T-helper 2 cell (primary cell): Measurements from ENCODE around the gene BET1.
A peak's percentile ranks its signal among the peaks of the same experiment; 100 is the strongest.

Experiments used
- DNase-seq, 5 experiments: peaks; one replicate each; pipeline versions ENCODE4 v3.0.0 to v3.0.0-alpha.2; 2012 to 2022

Gene BET1

DNA sequence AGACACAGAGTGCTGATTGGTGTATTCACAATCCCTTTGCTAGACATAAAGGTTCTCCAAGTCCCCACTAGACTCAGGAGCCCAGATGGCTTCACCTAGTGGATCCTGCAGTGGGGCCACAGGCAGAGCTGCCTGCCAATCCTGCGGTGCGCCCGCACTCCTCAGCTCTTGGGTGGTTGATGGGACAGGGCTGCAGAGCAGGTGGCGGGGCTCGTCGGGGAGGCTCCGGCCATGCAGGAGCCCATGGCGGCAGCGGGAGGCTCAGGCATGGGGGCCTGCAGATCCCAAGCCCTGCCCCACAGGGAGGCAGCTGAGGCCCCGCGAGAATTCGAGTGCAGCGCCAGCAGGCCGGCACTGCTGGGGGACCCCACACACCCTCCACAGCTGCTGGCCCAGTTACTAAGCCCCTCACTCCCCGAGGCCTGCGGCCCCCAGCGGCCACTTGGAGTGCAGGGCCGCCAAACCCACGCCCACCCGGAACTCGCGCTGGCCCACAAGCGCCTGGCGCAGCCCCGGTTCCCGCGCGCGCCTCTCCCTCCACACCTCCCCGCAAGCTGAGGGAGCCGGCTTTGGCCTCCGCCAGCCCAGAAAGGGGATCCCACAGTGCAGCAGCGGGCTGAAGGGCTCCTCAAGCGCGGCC, 7.7 kb upstream of the BET1 start:
- no peak for DNase-seq

DNA sequence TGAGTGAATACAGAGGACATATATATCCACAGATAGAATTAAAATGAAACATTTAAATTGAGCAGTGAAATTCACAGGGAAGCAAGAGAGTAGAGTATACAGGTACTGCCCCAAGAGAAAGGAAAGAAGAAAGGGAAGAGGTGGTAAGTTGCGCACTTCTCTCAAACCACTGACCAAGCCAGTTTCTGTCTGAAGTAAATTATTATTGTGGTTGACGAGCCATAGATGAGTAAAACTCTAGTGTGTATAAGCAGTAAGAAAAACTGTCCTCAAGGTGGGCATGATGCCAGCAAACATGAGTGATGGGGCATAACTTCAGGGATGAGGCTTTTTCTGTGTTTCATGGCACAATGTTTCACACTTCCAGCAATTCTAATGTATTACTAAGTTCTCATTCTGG, 4.4 kb upstream of the BET1 start:
- DNase-seq, result no peak

- no peak for DNase-seq
Observed at GRCh38 chr7:94005753-94006152, 1.6 kb upstream of the BET1 start.

GRCh38 chr7:94003446-94004023, 620 bp downstream of the BET1 start:
- peak in 1 of 5 experiments; percentile 21 for DNase-seq

DNA sequence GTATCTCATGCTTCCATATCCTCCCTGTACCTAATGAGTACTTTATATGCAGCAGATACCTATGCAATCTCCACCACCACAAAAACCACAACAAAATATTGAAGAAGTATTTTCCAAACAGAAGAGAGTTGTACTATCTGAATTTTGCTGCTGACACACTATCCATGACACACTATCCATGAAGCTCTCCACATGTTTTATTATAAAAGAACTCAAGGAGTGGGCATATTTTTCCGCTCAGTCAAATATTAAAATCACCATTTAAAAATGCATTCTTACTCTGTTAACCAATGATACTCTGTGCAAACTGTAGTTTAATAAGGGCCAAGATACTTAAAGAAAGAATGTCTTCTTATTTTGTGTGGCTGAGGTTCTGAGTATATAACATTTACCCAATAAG, 2.8 kb downstream of the BET1 start:
- DNase-seq, result no peak

- DNase-seq, result no peak
Observed at GRCh38 chr7:93997868-93998267, 6.3 kb downstream of the BET1 start.

DNA sequence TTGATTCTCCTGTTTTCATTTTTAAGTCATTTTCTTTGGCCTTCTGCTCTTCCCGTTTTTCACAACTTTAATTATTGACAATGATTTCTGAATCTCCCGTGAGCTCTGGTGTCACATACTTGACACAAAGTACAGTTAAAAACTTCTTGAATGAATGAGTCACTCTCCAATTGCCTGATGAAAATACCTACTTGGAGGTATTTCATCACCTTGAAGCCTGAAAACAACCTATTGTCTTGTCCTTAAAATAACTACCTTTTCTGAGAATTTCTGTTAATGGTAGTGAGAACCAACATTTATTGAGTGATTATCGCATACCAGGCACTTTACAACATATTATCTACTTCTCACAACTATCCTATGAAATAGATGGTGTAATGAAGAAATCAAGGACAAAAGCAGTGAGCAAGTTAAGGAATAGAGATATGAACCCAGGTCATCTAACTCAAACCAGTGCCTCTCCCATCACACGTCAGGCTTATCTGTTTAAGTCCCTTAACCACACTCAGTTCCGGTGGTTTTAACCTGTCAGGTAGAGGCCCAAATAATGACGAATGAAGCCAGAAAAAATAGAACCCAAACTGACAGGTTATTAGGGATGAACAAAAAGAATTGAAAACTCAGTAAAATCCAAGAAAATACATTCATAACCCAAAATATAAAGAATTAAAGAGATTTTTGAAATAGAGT, 11.6 kb downstream of the BET1 start:
- DNase-seq, result no peak

- DNase-seq, result no peak
Observed at GRCh38 chr7:93987297-93987696, 16.9 kb downstream of the BET1 start.

- DNase-seq, result no peak
Observed at GRCh38 chr7:93985101-93985500, 19.1 kb downstream of the BET1 start.

- no peak for DNase-seq
Observed at GRCh38 chr7:93984024-93984423, 20.1 kb downstream of the BET1 start.

DNA sequence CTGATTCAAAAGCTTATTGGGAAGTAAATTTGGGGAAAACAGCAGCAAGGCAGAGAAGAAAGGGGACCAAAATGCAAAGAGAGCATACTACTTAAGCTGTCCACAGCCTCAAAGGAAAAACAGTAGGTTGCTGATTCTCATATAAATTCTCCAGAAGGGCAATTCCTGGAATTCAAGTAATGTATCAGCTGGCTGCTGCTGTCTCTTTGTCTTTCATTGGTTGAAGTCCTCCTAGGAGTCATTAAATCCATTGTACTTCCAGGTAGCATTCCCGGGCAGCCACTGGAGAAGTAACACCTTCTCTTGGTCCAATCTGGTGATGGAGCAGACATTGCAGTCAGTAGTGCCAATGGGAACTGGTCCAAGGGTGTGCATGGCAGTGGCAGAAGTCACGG, 22.7 kb downstream of the BET1 start:
- DNase-seq, result no peak

DNA sequence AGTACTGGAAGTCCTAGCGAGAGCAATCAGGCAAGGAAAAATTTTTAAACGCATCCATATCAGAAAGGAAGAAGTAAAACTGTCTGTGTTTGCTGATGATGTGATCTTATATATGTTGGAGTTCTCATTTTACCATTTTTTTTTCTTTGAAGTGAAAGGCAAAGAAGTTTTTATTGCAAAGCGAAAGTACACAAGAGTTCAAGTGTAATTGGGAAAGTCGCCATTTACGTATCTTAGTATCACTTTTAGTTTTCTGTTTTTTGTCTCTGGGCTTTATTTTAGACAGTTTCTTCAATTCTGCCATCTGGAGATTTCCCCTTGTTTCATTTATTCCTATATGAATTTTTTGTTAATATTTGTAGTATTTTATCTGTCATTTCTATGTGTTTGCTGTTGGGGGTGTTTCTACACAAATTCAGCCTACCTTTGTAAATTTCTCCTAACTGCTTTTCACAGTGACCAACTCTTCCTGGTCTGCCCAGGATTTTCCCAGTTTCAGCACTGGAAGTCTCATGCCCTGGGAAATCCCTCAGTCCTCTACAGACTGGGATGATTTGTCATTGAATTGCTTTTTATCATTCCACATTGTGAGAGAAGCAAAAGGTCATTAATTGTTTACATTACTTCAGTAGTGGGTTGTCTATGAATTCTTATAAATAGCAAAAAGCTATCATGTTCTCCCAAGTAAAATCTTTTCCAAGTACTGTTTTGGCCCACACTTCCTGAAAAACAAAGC, 23.2 kb downstream of the BET1 start:
- DNase-seq, result peak in 1 of 5 experiments; percentile 10

- DNase-seq, result no peak
Observed at GRCh38 chr7:93977211-93977950, 26.8 kb downstream of the BET1 start.

DNA sequence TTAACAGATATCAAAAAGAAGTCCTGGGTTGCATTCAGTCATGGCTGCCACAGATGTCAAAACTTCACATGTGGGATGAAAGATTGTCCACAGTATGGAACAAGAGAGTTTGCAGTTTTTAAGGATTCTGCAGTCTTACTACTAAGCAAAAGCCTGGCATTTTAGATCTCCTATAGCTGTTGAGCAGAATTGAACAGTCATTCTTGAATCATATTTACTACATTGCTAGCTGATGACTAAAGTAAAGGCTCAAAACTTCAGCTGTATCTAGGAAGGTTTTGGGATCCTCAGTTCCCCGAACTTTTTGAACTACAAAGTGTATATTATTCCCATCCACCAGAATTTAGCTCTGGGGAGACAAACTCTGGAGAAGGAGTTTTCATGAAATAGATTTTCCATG, 31.0 kb downstream of the BET1 start:
- DNase-seq, result no peak

- no peak for DNase-seq
Observed at GRCh38 chr7:93972029-93972725, 32.0 kb downstream of the BET1 start.

DNA sequence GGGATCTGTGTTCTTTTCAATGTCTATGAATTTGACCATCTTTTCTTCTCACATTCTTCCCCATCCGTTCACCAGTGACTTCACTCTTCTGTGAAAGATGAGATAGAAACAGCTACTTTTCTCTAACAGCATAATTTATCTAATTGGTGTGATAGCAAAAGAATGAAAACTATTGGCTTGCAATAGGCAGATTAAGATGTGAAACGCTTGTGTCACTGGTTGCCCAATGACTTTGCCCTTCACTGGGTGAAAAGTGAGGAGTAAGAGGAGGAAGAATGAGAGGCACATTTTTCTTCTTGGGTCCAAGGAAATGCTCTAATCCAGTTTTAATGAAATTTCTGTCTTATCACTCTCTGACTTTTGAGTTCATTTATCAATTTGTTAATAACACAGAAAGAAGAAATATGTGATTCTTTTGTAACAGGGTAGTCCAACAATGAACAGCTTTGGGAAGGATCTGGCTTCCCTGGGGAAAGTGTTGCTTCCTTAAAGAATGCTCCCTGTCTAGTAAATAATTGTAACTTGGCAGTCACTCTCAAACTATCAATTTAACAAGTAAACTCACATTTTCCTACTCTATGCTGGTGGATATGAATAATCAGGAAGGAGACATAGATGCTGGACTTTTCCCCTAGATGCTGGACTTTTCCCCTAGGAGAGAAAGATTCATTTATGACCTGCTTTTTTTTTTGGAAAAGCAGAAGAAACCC, 35.1 kb downstream of the BET1 start:
- DNase-seq, result no peak

DNA sequence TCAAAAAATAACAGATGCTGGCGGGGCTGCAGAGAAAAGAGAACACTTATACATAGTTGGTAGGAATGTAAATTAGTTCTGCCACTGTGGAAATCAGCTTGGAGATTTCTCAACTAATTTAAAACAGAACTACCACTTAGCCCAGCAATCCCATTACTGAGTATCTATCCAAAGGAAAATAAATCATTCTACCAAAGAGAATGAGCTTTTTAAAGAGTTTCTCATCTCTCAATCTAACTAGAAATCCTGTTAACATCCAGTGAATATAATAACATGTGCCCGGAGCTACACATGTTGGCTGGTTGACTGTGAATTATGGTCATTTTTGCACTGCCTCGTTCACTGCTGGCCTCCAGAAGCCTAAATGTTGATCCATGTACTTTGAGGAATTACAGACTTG, 39.3 kb downstream of the BET1 start:
- DNase-seq, result no peak

GRCh38 chr7:93964262-93964661, 39.9 kb downstream of the BET1 start:
- DNase-seq, result no peak

- no peak for DNase-seq
Observed at GRCh38 chr7:93960986-93961385, 43.2 kb downstream of the BET1 start.

- DNase-seq, result peak in 1 of 5 experiments; percentile 2
Observed at GRCh38 chr7:93958651-93959050, 45.5 kb downstream of the BET1 start.

- no peak for DNase-seq
Observed at GRCh38 chr7:93958216-93958615, 45.9 kb downstream of the BET1 start.

- no peak for DNase-seq
Observed at GRCh38 chr7:93957767-93958166, 46.4 kb downstream of the BET1 start.
